Measurements from ENCODE around the gene TRERF1. TPM values are rescaled to one million over a fixed set of nuclear protein-coding genes. Genes with fewer than 3 reads are reported as not detected.

Gene TRERF1
- total and polyA plus RNA-seq, 2 of the 8 experiments (the other 6 are each of a cell fraction or from before 2014, with no cell fraction given), result 10.8 to 21.5 TPM

GRCh38 chr6:42366011-42366705, 85.6 kb downstream of the TRERF1 start:
- Histone ChIP-seq H3K9me3 (ENCODE audit: insufficient read depth in 2 of 2, low read depth in 1 of 2, low read length in 1 of 2) (no peaks in the 10 kb centered on the region), H4K5ac (ENCODE audit: insufficient read length, low read depth, low read length) (no peak overlapping the region), H3K23me2 (ENCODE audit: low read depth, low read length) (no peaks in the 10 kb centered on the region; the same call in 1 of the 2 replicates), H3K4ac (replicated peaks; ENCODE audit: insufficient read length, low read depth, low read length) (no peak overlapping the region), H3K4me1 (replicated peaks in 1 of 4; ENCODE audit: control insufficient read depth in 3 of 4, insufficient read depth in 4 of 4, low read length in 3 of 4) (peaks cover 0 to 3% (median 0%) of the 10 kb centered on the region in 4 experiments; a peak in 3 of 7 replicates), H3K56ac (replicated peaks; ENCODE audit: insufficient read length, low read depth, low read length) (no peak overlapping the region), H3K9ac (replicated peaks in 1 of 4; ENCODE audit: extremely low read depth in 1 of 4, low read depth in 3 of 4, low read length in 3 of 4) (no peak overlapping the region), H2BK20ac (ENCODE audit: low read length) (no peak overlapping the region), H2AK5ac (ENCODE audit: low read depth, low read length) (no peak overlapping the region), H3K27ac (ENCODE audit: low read depth, low read length) (no peak overlapping the region), H3K4me3 (ENCODE audit: extremely low read depth in 1 of 4, insufficient read depth in 2 of 4, low read depth in 3 of 4, low read length in 4 of 4) (no peak overlapping the region), H3K14ac (ENCODE audit: insufficient read length) (no peak overlapping the region), H2BK120ac (replicated peaks; ENCODE audit: low read depth, low read length) (no peak overlapping the region), H3K27me3 (replicated peaks in 1 of 4; ENCODE audit: control insufficient read depth in 3 of 4, extremely low read depth in 1 of 4, insufficient read depth in 3 of 4, low read length in 3 of 4) (no peaks in the 10 kb centered on the region), H3K79me2 (ENCODE audit: control insufficient read depth in 1 of 2, insufficient read depth in 2 of 2, low read length in 2 of 2) (peaks cover 0 to 67% of the 10 kb centered on the region in 2 experiments; a peak in 3 of 4 replicates), H3K18ac (ENCODE audit: extremely low read depth, low read length) (no peak overlapping the region), H3K4me2 (ENCODE audit: insufficient read depth in 1 of 2, low read depth in 2 of 2, low read length in 2 of 2) (no peak overlapping the region), H3K79me1 (ENCODE audit: low read depth, low read length) (peaks cover 16% of the 10 kb centered on the region), H3K23ac (ENCODE audit: insufficient read length) (no peak overlapping the region), H2BK5ac (ENCODE audit: low read depth, low read length) (no peak overlapping the region), H4K20me1 (replicated peaks in 1 of 2; ENCODE audit: control insufficient read depth in 1 of 2, insufficient read depth in 2 of 2, low read length in 2 of 2) (peaks cover 5 to 17% of the 10 kb centered on the region in 2 experiments), H3K36me3 (ENCODE audit: control insufficient read depth in 2 of 4, insufficient read depth in 4 of 4, low read length in 3 of 4) (no peaks in the 10 kb centered on the region), H2AFZ (ENCODE audit: low read length) (no peak overlapping the region), H4K8ac (ENCODE audit: extremely low read depth, insufficient read depth, low read length) (no peak overlapping the region), H2BK12ac (ENCODE audit: low read depth, low read length) (no peak overlapping the region), H2BK15ac (ENCODE audit: low read length) (no peak overlapping the region), H4K91ac (replicated peaks; ENCODE audit: insufficient read length, low read length) (no peak overlapping the region)
- DNase-seq (ENCODE audit: low read depth in 1 of 2, low spot score in 2 of 2) (no peak), FAIRE-seq (no peak)
- CTCF ChIA-PET (ENCODE audit: partially characterized antibody), result interaction anchor here (0.6 to 1.4 kb wide), 9 partner anchors 9 to 510 kb away, joined by 3 to 5 read pairs (median 3); no protein-coding TSS in a partner anchor
- POLR2A ChIA-PET (ENCODE audit: partially characterized antibody), result interaction anchor here (1.6 kb wide), 1 partner anchor 13 kb away, joined by 4 read pairs; no protein-coding TSS in a partner anchor
- 94% methylated on average over 5 of the region's 5 CpGs; no CpG with 5 or more reads in 1 of the 2 experiments for WGBS, 2 experiments (ENCODE audit: extremely low coverage in 1 of 2, insufficient coverage in 1 of 2, insufficient read length in 1 of 2, insufficient replicate concordance in 2 of 2, low coverage in 1 of 2, low lambda C conversion rate in 2 of 2, missing lambda C conversion rate in 1 of 2)
- TF ChIP-seq FOSL1 (IDR thresholded peaks at IDR 0.05; ENCODE audit: insufficient read depth, low read depth, low read length) (no peak), RNF2 (IDR thresholded peaks at IDR 0.05; ENCODE audit: borderline replicate concordance, low read depth, low read length, missing control alignments, poor library complexity, severe bottlenecking) (no peak), KDM4A (IDR thresholded peaks at IDR 0.05; ENCODE audit: low read depth, low read length, severe bottlenecking) (no peak), KDM5A (IDR thresholded peaks at IDR 0.05; ENCODE audit: low read length) (no peak), JUND (IDR thresholded peaks at IDR 0.05; ENCODE audit: low read length) (no peak), BACH1 (IDR thresholded peaks at IDR 0.05; ENCODE audit: low read length) (no peak), SP2 (IDR thresholded peaks at IDR 0.05; ENCODE audit: low read length) (no peak)
- TF ChIP-seq, protein P1, sequence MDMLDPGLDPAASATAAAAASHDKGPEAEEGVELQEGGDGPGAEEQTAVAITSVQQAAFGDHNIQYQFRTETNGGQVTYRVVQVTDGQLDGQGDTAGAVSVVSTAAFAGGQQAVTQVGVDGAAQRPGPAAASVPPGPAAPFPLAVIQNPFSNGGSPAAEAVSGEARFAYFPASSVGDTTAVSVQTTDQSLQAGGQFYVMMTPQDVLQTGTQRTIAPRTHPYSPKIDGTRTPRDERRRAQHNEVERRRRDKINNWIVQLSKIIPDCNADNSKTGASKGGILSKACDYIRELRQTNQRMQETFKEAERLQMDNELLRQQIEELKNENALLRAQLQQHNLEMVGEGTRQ (IDR thresholded peaks at IDR 0.05; ENCODE audit: low read length), result no peak

All from H1 (cell line).